Measurements from ENCODE around the gene MBD4.
"Not testable (repeated sequence)": the region's sequence is repeated elsewhere in the genome, so short reads cannot be mapped to it uniquely, and the experiment has no call there.

The MBD4 gene

GRCh38 chr3:129409541-129409940 is 30.2 kb downstream of the MBD4 start:
- DNase-seq (ENCODE audit: low spot score): no peak

GRCh38 chr3:129404610-129405009 is 35.1 kb downstream of the MBD4 start:
- DNase-seq (ENCODE audit: low spot score): no peak

GRCh38 chr3:129404130-129404529 is 35.6 kb downstream of the MBD4 start:
- no peak for DNase-seq (ENCODE audit: low spot score)

GRCh38 chr3:129403450-129403849 is 36.3 kb downstream of the MBD4 start:
- DNase-seq (ENCODE audit: low spot score): no peak

- no peak for DNase-seq (ENCODE audit: low spot score)
Measured at GRCh38 chr3:129402616-129403015, 37.1 kb downstream of the MBD4 start.

- DNase-seq (ENCODE audit: low spot score): no peak
Measured at GRCh38 chr3:129402210-129402609, 37.5 kb downstream of the MBD4 start.

- DNase-seq (ENCODE audit: low spot score): peak; percentile 39
Measured at GRCh38 chr3:129399895-129400357, 39.8 kb downstream of the MBD4 start.

GRCh38 chr3:129399145-129399894 is 40.4 kb downstream of the MBD4 start:
- peak; percentile 96 for DNase-seq (ENCODE audit: low spot score)

- no peak for DNase-seq (ENCODE audit: low spot score)
Measured at GRCh38 chr3:129398803-129399144, 41.0 kb downstream of the MBD4 start.

GRCh38 chr3:129393760-129394564 is 45.8 kb downstream of the MBD4 start:
- DNase-seq (ENCODE audit: low spot score): not testable (repeated sequence)

GRCh38 chr3:129393271-129393670 is 46.5 kb downstream of the MBD4 start:
- no peak for DNase-seq (ENCODE audit: low spot score)

GRCh38 chr3:129392106-129392887 is 47.5 kb downstream of the MBD4 start:
- DNase-seq (ENCODE audit: low spot score): not testable (repeated sequence)

GRCh38 chr3:129391583-129391982 is 48.2 kb downstream of the MBD4 start:
- not testable (repeated sequence) for DNase-seq (ENCODE audit: low spot score)

GRCh38 chr3:129389572-129389937 is 50.2 kb downstream of the MBD4 start:
- DNase-seq (ENCODE audit: low spot score): no peak

GRCh38 chr3:129388791-129389571 is 50.8 kb downstream of the MBD4 start:
- peak; percentile 76 for DNase-seq (ENCODE audit: low spot score)

GRCh38 chr3:129387487-129387886 is 52.3 kb downstream of the MBD4 start:
- DNase-seq (ENCODE audit: low spot score): no peak

- no peak for DNase-seq (ENCODE audit: low spot score)
Measured at GRCh38 chr3:129386984-129387383, 52.8 kb downstream of the MBD4 start.

- DNase-seq (ENCODE audit: low spot score): not testable (repeated sequence)
Measured at GRCh38 chr3:129385507-129385906, 54.2 kb downstream of the MBD4 start.

GRCh38 chr3:129384594-129385323 is 55.0 kb downstream of the MBD4 start:
- no peak for DNase-seq (ENCODE audit: low spot score)

- not testable (repeated sequence) for DNase-seq (ENCODE audit: low spot score)
Measured at GRCh38 chr3:129384103-129384502, 55.6 kb downstream of the MBD4 start.

GRCh38 chr3:129383292-129383860 is 56.4 kb downstream of the MBD4 start:
- DNase-seq (ENCODE audit: low spot score): peak; percentile 74

All from SW480 (cell line).